Smooth muscle cell (in vitro differentiated cells): ENCODE results near the gene ATF1. TPM values are rescaled to one million over a fixed set of nuclear protein-coding genes. Genes with fewer than 3 reads are reported as not detected.

Experiments
- DNase-seq: peaks from one replicate; lab custom pipeline; 2025; ENCODE audit not compliant: unreplicated experiment; lab: John Stamatoyannopoulos, UW
- H2AFZ ChIP-seq: fragments of 200-600 bp; sonication (generic); 2 replicates; pipeline ENCODE4 v1.6.0; 2016; ENCODE audit warnings: antibody characterized with exemption, low read depth, mild to moderate bottlenecking
- H3F3A ChIP-seq: fragments of 200-600 bp; sonication (generic); 2 replicates; pipeline ENCODE4 v1.6.0; 2017; ENCODE audit warnings: antibody characterized with exemption, low read depth
- H3K27ac ChIP-seq: fragments of 200-600 bp; sonication (generic); 2 replicates; pipeline ENCODE4 v1.5.1; 2016; ENCODE audit warnings: low read depth, mild to moderate bottlenecking
- H3K27me3 ChIP-seq: fragments of 200-600 bp; sonication (generic); 2 replicates; pipeline ENCODE4 v1.6.1; 2016; ENCODE audit warnings: low read depth, mild to moderate bottlenecking
- H3K36me3 ChIP-seq: fragments of 200-600 bp; sonication (generic); 2 replicates; pipeline ENCODE4 v1.5.1; 2016; ENCODE audit warnings: low read depth
- H3K4me1 ChIP-seq: fragments of 200-600 bp; sonication (generic); 2 replicates; pipeline ENCODE4 v1.5.1; 2016; ENCODE audit warnings: low read depth
- H3K4me2 ChIP-seq: fragments of 200-600 bp; sonication (generic); 2 replicates; pipeline ENCODE4 v1.6.0; 2016; ENCODE audit warnings: mild to moderate bottlenecking
- H3K4me3 ChIP-seq: fragments of 200-600 bp; sonication (generic); 2 replicates; pipeline ENCODE4 v1.5.1; 2016; ENCODE audit warnings: mild to moderate bottlenecking
- H3K79me2 ChIP-seq: fragments of 200-600 bp; sonication (generic); 2 replicates; pipeline ENCODE4 v1.6.0; 2016; ENCODE audit warnings: low read depth, mild to moderate bottlenecking
- H3K9ac ChIP-seq: fragments of 200-600 bp; sonication (generic); 2 replicates; pipeline ENCODE4 v1.6.0; 2016; ENCODE audit warnings: low read depth
- H3K9me3 ChIP-seq: fragments of 200-600 bp; sonication (generic); replicated peaks from 2 replicates; pipeline ENCODE4 v1.5.1; 2016; ENCODE audit warnings: low read depth
- H4K20me1 ChIP-seq: fragments of 200-600 bp; sonication (generic); 2 replicates; pipeline ENCODE4 v1.6.0; 2016; ENCODE audit warnings: low read depth
- CTCF ChIP-seq: fragments of 200-600 bp; sonication (generic); IDR thresholded peaks from 2 replicates; pipeline ENCODE4 v1.5.1; 2017; ENCODE audit warnings: borderline replicate concordance, mild to moderate bottlenecking, antibody characterized with exemption; ENCODE audit not compliant: insufficient read depth, poor library complexity, severe bottlenecking
- WGBS: methylation state at CpG from one replicate; pipeline ENCODE4 v1.1.7; 2016; ENCODE audit warnings: low lambda C conversion rate; 5-methylcytosine and 5-hydroxymethylcytosine counted together
- polyA plus RNA-seq: library from polyadenylated mRNA; unstranded; fragments of >200 nt; fragmentation: Nextera tagmentation; extraction: Ambion mirVana; gene quantifications from 2 replicates; pipeline ENCODE4 v1.2.1, GENCODE V29; 2016
- total RNA-seq: library from RNA; depleted of rRNA; stranded (reverse); fragments of >200 nt; gene quantifications from 2 replicates; pipeline ENCODE4 v1.2.3, GENCODE V29; 2014

The ATF1 gene
- total and polyA plus RNA-seq, 2 experiments from 2014 or later: 20.7 to 28.4 TPM

GRCh38 chr12:50745861-50746260, 18.0 kb upstream of the ATF1 start:
- Histone ChIP-seq H3K36me3 (peaks cover 6% of the 10 kb centered on the region), H3K4me2 (no peak overlapping the region), H3K9me3 (no peaks in the 10 kb centered on the region), H3F3A (peaks cover 14% of the 10 kb centered on the region), H3K79me2 (no peaks in the 10 kb centered on the region), H3K4me1 (no peaks in the 10 kb centered on the region), H3K27ac (no peak overlapping the region), H3K27me3 (no peaks in the 10 kb centered on the region), H4K20me1 (no peaks in the 10 kb centered on the region), H3K4me3 (no peak overlapping the region), H3K9ac (no peak overlapping the region), H2AFZ (no peak overlapping the region)
- no peak for DNase-seq
- TF ChIP-seq CTCF: no peak
- 95% methylated on average over 4 of the region's 4 CpGs for WGBS

GRCh38 chr12:50746431-50746830, 17.5 kb upstream of the ATF1 start:
- H3K4me3 ChIP-seq: no peak overlapping the region
- H3K4me1 ChIP-seq: no peaks in the 10 kb centered on the region
- peaks cover 14% of the 10 kb centered on the region for H3F3A ChIP-seq
- no peaks in the 10 kb centered on the region for H3K9me3 ChIP-seq
- H3K27me3 ChIP-seq: no peaks in the 10 kb centered on the region
- H4K20me1 ChIP-seq: no peaks in the 10 kb centered on the region
- DNase-seq: no peak
- WGBS: 90% methylated on average over 3 of the region's 3 CpGs
- TF ChIP-seq CTCF: no peak
- peak overlapping the region; percentile 19 for H3K27ac ChIP-seq
- no peaks in the 10 kb centered on the region for H3K79me2 ChIP-seq
- no peak overlapping the region for H2AFZ ChIP-seq
- peaks cover 1% of the 10 kb centered on the region for H3K36me3 ChIP-seq
- no peak overlapping the region for H3K4me2 ChIP-seq
- no peak overlapping the region for H3K9ac ChIP-seq

- no peak for DNase-seq
- H3K4me3 ChIP-seq: no peak overlapping the region
- no peaks in the 10 kb centered on the region for H3K4me1 ChIP-seq
- H3K36me3 ChIP-seq: no peaks in the 10 kb centered on the region
- peaks cover 14% of the 10 kb centered on the region for H3F3A ChIP-seq
- H3K79me2 ChIP-seq: no peaks in the 10 kb centered on the region
- no peak for TF ChIP-seq CTCF
- 40% methylated on average over 1 of the region's 1 CpG for WGBS
- H3K9ac ChIP-seq: no peak overlapping the region
- H2AFZ ChIP-seq: no peak overlapping the region
- H3K9me3 ChIP-seq: no peaks in the 10 kb centered on the region
- no peaks in the 10 kb centered on the region for H4K20me1 ChIP-seq
- no peaks in the 10 kb centered on the region for H3K27me3 ChIP-seq
- H3K4me2 ChIP-seq: no peak overlapping the region
- H3K27ac ChIP-seq: peak overlapping the region; percentile 32
Observed at GRCh38 chr12:50747817-50748216, 16.1 kb upstream of the ATF1 start.

GRCh38 chr12:50749459-50749882, 14.4 kb upstream of the ATF1 start:
- Histone ChIP-seq H3K4me3 (no peak overlapping the region), H3K4me1 (no peaks in the 10 kb centered on the region), H3K27ac (peak overlapping the region; percentile 35), H3K9me3 (no peaks in the 10 kb centered on the region), H3K27me3 (no peaks in the 10 kb centered on the region), H4K20me1 (no peaks in the 10 kb centered on the region), H2AFZ (no peak overlapping the region), H3K4me2 (peak overlapping the region; percentile 36), H3K79me2 (no peaks in the 10 kb centered on the region), H3K9ac (no peak overlapping the region), H3K36me3 (no peaks in the 10 kb centered on the region), H3F3A (peaks cover 14% of the 10 kb centered on the region)
- DNase-seq: no peak
- TF ChIP-seq CTCF: no peak
- 16% methylated on average over 2 of the region's 2 CpGs for WGBS
